GM23338 (cell line): ENCODE data around the gene TBC1D16. TPM values are rescaled to one million over a fixed set of nuclear protein-coding genes. Genes with fewer than 3 reads are reported as not detected.

Source experiments
- ATAC-seq: fragments of 200-7000 bp; cut with Tn5 transposase; 3 replicates; pipeline ENCODE4 v1.9.1; 2020
- DNase-seq: peaks from one replicate; pipeline ENCODE4 v3.0.0-alpha.2; 2015; ENCODE audit warnings: low spot score
- H2AFZ ChIP-seq: fragments of 200-600 bp; sonication (generic); 2 replicates; pipeline ENCODE4 v1.8.0; 2016; ENCODE audit warnings: antibody characterized with exemption, mild to moderate bottlenecking, moderate library complexity
- H3F3A ChIP-seq: fragments of 200-600 bp; sonication (generic); replicated peaks from 2 replicates; pipeline ENCODE4 v1.8.0; 2017; ENCODE audit warnings: antibody characterized with exemption, mixed run types, low read depth
- H3K27ac ChIP-seq: fragments of 200-600 bp; sonication (generic); 2 replicates; pipeline ENCODE4 v1.6.1; 2016; ENCODE audit warnings: low read depth
- H3K27me3 ChIP-seq: fragments of 200-600 bp; sonication (generic); 2 replicates; pipeline ENCODE4 v1.8.0; 2016; ENCODE audit warnings: mild to moderate bottlenecking, mixed run types, moderate library complexity; ENCODE audit not compliant: insufficient read depth
- H3K36me3 ChIP-seq: fragments of 200-600 bp; sonication (generic); 2 replicates; pipeline ENCODE4 v1.8.0; 2016; ENCODE audit warnings: mild to moderate bottlenecking; ENCODE audit not compliant: insufficient read depth
- H3K4me1 ChIP-seq: fragments of 200-600 bp; sonication (generic); 2 replicates; pipeline ENCODE4 v1.8.0; 2016; ENCODE audit warnings: mild to moderate bottlenecking, moderate library complexity; ENCODE audit not compliant: insufficient read depth
- H3K4me2 ChIP-seq: fragments of 200-600 bp; sonication (generic); 2 replicates; pipeline ENCODE4 v1.7.1; 2017; ENCODE audit warnings: mixed run types
- H3K4me3 ChIP-seq: fragments of 200-600 bp; sonication (generic); 2 replicates; pipeline ENCODE4 v1.6.1; 2016; ENCODE audit warnings: mixed run types
- H3K79me2 ChIP-seq: fragments of 200-600 bp; sonication (generic); replicated peaks from 2 replicates; pipeline ENCODE4 v1.8.0; 2017; ENCODE audit warnings: mild to moderate bottlenecking; ENCODE audit not compliant: insufficient read depth
- H3K9me2 ChIP-seq: fragments of 200-600 bp; sonication (generic); 2 replicates; pipeline ENCODE4 v1.8.0; 2017; ENCODE audit not compliant: insufficient read depth
- H4K20me1 ChIP-seq: fragments of 200-600 bp; sonication (generic); replicated peaks from 2 replicates; pipeline ENCODE4 v1.8.0; 2017; ENCODE audit warnings: mild to moderate bottlenecking; ENCODE audit not compliant: insufficient read depth
- H3K27ac Mint-ChIP-seq: 2 replicates; pipeline ENCODE4 v1.8.0; 2020; ENCODE audit warnings: inconsistent platforms, mild to moderate bottlenecking, moderate library complexity, mixed read lengths
- H3K27me3 Mint-ChIP-seq: 3 replicates; pipeline ENCODE4 v1.8.0; 2022; ENCODE audit warnings: low read depth, mild to moderate bottlenecking, moderate library complexity, mixed read lengths, inconsistent platforms; ENCODE audit not compliant: insufficient read depth, poor library complexity
- H3K36me3 Mint-ChIP-seq: 3 replicates; pipeline ENCODE4 v1.8.0; 2021; ENCODE audit warnings: low read depth, mild to moderate bottlenecking, inconsistent platforms, moderate library complexity, mixed read lengths
- H3K4me1 Mint-ChIP-seq: 3 replicates; pipeline ENCODE4 v1.8.0; 2020; ENCODE audit warnings: mild to moderate bottlenecking, inconsistent platforms, mixed read lengths
- H3K4me3 Mint-ChIP-seq: 3 replicates; pipeline ENCODE4 v1.8.0; 2021; ENCODE audit warnings: moderate library complexity, mild to moderate bottlenecking, inconsistent platforms, mixed read lengths
- H3K9me3 Mint-ChIP-seq: 3 replicates; pipeline ENCODE4 v1.8.0; 2020; ENCODE audit warnings: moderate library complexity, mild to moderate bottlenecking, inconsistent platforms, mixed read lengths
- ETS1 ChIP-seq: IDR thresholded peaks from 2 replicates; pipeline ENCODE4 v1.6.1; 2016; ENCODE audit warnings: antibody characterized with exemption
- EZH2phosphoT487 ChIP-seq: fragments of 200-600 bp; sonication (generic); IDR thresholded peaks from one replicate; pipeline ENCODE4 v1.8.1; 2018; ENCODE audit warnings: antibody characterized with exemption; ENCODE audit not compliant: unreplicated experiment
- JUNB ChIP-seq: IDR thresholded peaks from one replicate; pipeline ENCODE4 v1.6.1; 2016; ENCODE audit warnings: antibody characterized with exemption; ENCODE audit not compliant: unreplicated experiment
- NANOG ChIP-seq: IDR thresholded peaks from 2 replicates; pipeline ENCODE4 v1.6.1; 2016; ENCODE audit warnings: antibody characterized with exemption, borderline replicate concordance
- REST ChIP-seq: IDR thresholded peaks from one replicate; pipeline ENCODE4 v1.6.1; 2018; ENCODE audit warnings: antibody characterized with exemption; ENCODE audit not compliant: unreplicated experiment
- ZNF114 ChIP-seq: fragments of 250-450 bp; sonication (Bioruptor Pico); IDR thresholded peaks from 2 replicates; pipeline ENCODE4 v1.5.0; 2020; ENCODE audit warnings: mild to moderate bottlenecking, moderate library complexity
- ZNF331 ChIP-seq: fragments of 250-450 bp; sonication (Bioruptor Pico); IDR thresholded peaks from 2 replicates; pipeline ENCODE4 v1.5.0; 2020; ENCODE audit warnings: low read depth, mild to moderate bottlenecking, moderate library complexity
- polyA plus RNA-seq: library from polyadenylated mRNA; unstranded; fragments of >200 nt; fragmentation: Nextera tagmentation; extraction: Ambion mirVana; gene quantifications from 2 replicates; pipeline ENCODE4 v1.2.1, GENCODE V29; 2016
- total RNA-seq: library from RNA; depleted of rRNA; stranded (reverse); fragments of >200 nt; shearing (Covaris generic); gene quantifications from 2 replicates; pipeline ENCODE4 v1.2.3, GENCODE V29; 2014
- TF ChIP-seq, protein P1 (sequence below), 2 experiments: fragments of 200-600 bp in 1 of 2; sonication (generic) in 1 of 2; conservative IDR thresholded peaks; 2 replicates each; pipeline versions ENCODE4 v1.5.1 to v1.6.1; 2016 to 2017; ENCODE audit warnings: antibody characterized with exemption in 2 of 2, low read depth in 2 of 2, mild to moderate bottlenecking in 2 of 2, moderate library complexity in 1 of 2
- TF ChIP-seq, protein P2 (sequence below): fragments of 250-450 bp; sonication (Bioruptor Pico); IDR thresholded peaks from 2 replicates; pipeline ENCODE4 v1.5.0; 2020; ENCODE audit warnings: mild to moderate bottlenecking, moderate library complexity

TBC1D16 gene
- total and polyA plus RNA-seq, 2 experiments from 2014 or later: 16.7 to 104 TPM

DNA sequence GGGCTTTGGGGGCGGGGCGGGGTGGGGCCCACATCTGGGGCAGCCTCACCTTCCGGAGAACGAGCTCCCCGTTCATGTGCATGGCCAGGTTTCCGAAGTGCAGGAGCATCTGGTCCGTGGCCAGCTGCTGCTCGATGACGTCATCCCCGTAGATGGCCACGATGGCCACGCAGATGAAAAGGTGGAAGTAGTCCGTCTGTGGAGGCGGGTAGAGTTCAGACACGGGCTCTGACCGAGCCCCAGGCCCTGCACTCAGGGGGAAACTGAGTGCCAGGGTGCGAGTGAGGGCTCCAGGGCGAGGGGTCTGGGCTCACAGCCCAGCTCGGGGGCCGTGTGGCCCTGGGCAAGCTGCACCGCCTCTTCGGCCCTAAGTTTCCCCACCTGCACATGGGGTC lies 93.7 kb downstream of the TBC1D16 start (continued):
- TF ChIP-seq ETS1 (no peak), ZNF331 (CRISPR knock-in tag) (no peak)
- TF ChIP-seq, protein P1, sequence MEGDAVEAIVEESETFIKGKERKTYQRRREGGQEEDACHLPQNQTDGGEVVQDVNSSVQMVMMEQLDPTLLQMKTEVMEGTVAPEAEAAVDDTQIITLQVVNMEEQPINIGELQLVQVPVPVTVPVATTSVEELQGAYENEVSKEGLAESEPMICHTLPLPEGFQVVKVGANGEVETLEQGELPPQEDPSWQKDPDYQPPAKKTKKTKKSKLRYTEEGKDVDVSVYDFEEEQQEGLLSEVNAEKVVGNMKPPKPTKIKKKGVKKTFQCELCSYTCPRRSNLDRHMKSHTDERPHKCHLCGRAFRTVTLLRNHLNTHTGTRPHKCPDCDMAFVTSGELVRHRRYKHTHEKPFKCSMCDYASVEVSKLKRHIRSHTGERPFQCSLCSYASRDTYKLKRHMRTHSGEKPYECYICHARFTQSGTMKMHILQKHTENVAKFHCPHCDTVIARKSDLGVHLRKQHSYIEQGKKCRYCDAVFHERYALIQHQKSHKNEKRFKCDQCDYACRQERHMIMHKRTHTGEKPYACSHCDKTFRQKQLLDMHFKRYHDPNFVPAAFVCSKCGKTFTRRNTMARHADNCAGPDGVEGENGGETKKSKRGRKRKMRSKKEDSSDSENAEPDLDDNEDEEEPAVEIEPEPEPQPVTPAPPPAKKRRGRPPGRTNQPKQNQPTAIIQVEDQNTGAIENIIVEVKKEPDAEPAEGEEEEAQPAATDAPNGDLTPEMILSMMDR (conservative IDR thresholded peaks at IDR 0.05; ENCODE audit: low read depth in 2 of 2): no peak

- no peak for ATAC-seq
- Histone ChIP-seq H3K4me2 (no peak overlapping the region), H3K27ac (no peak overlapping the region), H2AFZ (no peak overlapping the region), H3F3A (no peaks in the 10 kb centered on the region; the same call in 1 of the 2 replicates), H3K4me3 (no peak overlapping the region), H3K4me1 (peaks cover 14% of the 10 kb centered on the region; the same call in 1 of the 2 replicates), H4K20me1 (no peaks in the 10 kb centered on the region; the same call in 1 of the 2 replicates), H3K36me3 (no peaks in the 10 kb centered on the region), H3K27me3 (no peaks in the 10 kb centered on the region), H3K79me2 (no peaks in the 10 kb centered on the region), H3K9me2 (no peaks in the 10 kb centered on the region)
- no peak for DNase-seq
- H3K36me3 Mint-ChIP-seq: peaks cover 49% of the 10 kb centered on the region
- H3K27ac Mint-ChIP-seq: no peak overlapping the region
- peaks cover 19% of the 10 kb centered on the region for H3K27me3 Mint-ChIP-seq
- peaks cover 27% of the 10 kb centered on the region for H3K4me1 Mint-ChIP-seq
- H3K4me3 Mint-ChIP-seq: no peak overlapping the region
- no peaks in the 10 kb centered on the region for H3K9me3 Mint-ChIP-seq
- TF ChIP-seq ZNF331 (CRISPR knock-in tag): no peak
- no peak for TF ChIP-seq ZNF114 (CRISPR knock-in tag)
- TF ChIP-seq NANOG: no peak
- TF ChIP-seq REST: no peak
- no peak for TF ChIP-seq ETS1
- TF ChIP-seq, protein P2, sequence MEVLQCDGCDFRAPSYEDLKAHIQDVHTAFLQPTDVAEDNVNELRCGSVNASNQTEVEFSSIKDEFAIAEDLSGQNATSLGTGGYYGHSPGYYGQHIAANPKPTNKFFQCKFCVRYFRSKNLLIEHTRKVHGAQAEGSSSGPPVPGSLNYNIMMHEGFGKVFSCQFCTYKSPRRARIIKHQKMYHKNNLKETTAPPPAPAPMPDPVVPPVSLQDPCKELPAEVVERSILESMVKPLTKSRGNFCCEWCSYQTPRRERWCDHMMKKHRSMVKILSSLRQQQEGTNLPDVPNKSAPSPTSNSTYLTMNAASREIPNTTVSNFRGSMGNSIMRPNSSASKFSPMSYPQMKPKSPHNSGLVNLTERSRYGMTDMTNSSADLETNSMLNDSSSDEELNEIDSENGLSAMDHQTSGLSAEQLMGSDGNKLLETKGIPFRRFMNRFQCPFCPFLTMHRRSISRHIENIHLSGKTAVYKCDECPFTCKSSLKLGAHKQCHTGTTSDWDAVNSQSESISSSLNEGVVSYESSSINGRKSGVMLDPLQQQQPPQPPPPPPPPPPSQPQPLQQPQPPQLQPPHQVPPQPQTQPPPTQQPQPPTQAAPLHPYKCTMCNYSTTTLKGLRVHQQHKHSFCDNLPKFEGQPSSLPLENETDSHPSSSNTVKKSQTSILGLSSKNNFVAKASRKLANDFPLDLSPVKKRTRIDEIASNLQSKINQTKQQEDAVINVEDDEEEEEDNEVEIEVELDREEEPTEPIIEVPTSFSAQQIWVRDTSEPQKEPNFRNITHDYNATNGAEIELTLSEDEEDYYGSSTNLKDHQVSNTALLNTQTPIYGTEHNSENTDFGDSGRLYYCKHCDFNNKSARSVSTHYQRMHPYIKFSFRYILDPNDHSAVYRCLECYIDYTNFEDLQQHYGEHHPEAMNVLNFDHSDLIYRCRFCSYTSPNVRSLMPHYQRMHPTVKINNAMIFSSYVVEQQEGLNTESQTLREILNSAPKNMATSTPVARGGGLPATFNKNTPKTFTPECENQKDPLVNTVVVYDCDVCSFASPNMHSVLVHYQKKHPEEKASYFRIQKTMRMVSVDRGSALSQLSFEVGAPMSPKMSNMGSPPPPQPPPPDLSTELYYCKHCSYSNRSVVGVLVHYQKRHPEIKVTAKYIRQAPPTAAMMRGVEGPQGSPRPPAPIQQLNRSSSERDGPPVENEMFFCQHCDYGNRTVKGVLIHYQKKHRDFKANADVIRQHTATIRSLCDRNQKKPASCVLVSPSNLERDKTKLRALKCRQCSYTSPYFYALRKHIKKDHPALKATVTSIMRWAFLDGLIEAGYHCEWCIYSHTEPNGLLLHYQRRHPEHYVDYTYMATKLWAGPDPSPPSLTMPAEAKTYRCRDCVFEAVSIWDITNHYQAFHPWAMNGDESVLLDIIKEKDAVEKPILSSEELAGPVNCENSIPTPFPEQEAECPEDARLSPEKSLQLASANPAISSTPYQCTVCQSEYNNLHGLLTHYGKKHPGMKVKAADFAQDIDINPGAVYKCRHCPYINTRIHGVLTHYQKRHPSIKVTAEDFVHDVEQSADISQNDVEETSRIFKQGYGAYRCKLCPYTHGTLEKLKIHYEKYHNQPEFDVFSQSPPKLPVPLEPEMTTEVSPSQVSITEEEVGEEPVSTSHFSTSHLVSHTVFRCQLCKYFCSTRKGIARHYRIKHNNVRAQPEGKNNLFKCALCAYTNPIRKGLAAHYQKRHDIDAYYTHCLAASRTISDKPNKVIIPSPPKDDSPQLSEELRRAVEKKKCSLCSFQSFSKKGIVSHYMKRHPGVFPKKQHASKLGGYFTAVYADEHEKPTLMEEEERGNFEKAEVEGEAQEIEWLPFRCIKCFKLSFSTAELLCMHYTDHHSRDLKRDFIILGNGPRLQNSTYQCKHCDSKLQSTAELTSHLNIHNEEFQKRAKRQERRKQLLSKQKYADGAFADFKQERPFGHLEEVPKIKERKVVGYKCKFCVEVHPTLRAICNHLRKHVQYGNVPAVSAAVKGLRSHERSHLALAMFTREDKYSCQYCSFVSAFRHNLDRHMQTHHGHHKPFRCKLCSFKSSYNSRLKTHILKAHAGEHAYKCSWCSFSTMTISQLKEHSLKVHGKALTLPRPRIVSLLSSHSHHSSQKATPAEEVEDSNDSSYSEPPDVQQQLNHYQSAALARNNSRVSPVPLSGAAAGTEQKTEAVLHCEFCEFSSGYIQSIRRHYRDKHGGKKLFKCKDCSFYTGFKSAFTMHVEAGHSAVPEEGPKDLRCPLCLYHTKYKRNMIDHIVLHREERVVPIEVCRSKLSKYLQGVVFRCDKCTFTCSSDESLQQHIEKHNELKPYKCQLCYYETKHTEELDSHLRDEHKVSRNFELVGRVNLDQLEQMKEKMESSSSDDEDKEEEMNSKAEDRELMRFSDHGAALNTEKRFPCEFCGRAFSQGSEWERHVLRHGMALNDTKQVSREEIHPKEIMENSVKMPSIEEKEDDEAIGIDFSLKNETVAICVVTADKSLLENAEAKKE (CRISPR knock-in tag): no peak
- TF ChIP-seq JUNB: no peak
- no peak for TF ChIP-seq EZH2phosphoT487
Measured at GRCh38 chr17:79941088-79942010, 94.3 kb downstream of the TBC1D16 start.
